Embryonic facial prominence (tissue), 1 donor: ENCODE results near the gene BRIX1.

Experiments
- DNase-seq: peaks from one replicate; pipeline ENCODE4 v3.0.0-alpha.2; 2016; ENCODE audit errors: extremely low spot score

The BRIX1 gene

DNA sequence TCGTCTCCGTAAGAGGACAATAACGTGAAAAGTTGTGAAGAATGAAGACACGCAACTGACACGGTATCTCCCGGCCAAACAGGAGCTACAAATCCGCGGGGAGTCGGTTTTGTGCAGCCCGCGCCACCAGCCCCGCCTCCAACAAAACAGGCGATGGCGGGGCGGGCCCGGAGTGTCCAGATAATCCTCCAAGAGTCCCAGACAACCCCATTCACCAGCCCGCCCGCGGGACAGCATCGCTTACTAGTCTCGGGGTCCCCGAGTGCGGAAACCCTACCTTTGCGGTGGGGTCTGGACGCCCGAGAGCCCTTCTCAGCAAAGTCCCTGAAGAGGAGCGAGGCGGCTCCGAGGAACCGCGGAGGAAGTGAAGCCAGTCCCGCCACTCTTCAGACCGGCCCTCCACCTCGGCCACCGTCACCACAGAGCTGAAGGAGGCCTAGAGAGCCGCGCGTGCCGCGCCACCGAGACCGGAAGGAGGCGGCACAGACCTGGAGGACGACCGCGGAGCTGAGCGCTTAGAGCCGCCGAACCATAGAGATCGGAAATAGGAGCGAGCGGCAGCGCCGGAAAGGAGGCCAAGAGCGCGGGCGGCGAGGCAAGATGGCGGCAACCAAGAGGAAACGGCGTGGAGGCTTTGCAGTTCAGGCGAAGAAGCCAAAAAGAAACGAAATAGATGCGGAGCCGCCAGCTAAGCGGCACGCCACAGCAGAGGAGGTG, at the start of gene BRIX1, which contains the start of gene RAD1:
Gene BRIX1, plus strand, starts transcription at position 573 of the 717 bp plus-strand sequence. Its CDS starts 28 bp downstream, at position 601.
Gene RAD1, minus strand, starts transcription at position 366 of the 717 bp plus-strand sequence. CDS start 612 bp downstream, outside the sequence.
- DNase-seq: peak; percentile 97

GRCh38 chr5:34866989-34867471, 48.5 kb upstream of the BRIX1 start:
- DNase-seq: no peak

GRCh38 chr5:34867660-34868059, 47.9 kb upstream of the BRIX1 start:
- no peak for DNase-seq

DNA sequence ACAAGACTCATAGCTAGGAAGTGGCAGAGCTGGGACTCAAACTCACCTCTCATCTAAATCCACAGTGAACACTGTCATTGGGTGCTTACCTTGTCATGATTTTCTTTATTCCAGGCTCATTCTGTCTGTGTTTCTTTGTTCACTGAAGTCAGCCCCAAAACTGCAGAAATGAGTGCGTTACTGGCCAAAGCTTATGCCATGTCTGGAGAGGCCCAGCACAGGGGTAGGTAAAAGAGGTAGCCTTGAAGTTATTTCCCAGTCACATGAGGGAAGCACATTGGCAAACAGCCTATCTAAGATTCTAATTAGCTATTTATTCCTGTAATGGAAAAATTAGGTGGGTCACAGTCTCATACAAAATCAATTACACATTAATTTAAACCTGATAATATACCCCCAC, 46.7 kb upstream of the BRIX1 start:
- no peak for DNase-seq

DNA sequence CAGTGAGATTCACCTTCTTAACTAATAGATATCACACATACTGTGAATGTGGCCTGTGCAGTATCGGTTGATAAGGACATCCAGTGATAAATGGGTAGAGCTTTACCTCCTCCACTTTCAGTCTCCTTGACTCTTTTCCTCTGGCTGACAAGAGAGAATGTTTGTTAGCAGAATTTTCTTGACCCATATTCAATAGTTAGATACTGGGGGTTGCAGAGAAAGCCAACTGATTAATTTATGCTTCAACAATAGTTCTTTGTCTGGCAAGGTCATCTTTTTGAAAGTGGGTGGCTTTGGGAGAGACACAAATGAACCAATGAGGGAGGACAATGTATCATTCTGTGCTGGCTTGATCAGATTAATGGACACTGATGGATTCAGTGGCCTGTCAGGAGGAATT, 46.3 kb upstream of the BRIX1 start:
- DNase-seq: no peak

GRCh38 chr5:34870382-34870781, 45.1 kb upstream of the BRIX1 start:
- no peak for DNase-seq

- DNase-seq: no peak
Observed at GRCh38 chr5:34876275-34876674, 39.2 kb upstream of the BRIX1 start.

DNA sequence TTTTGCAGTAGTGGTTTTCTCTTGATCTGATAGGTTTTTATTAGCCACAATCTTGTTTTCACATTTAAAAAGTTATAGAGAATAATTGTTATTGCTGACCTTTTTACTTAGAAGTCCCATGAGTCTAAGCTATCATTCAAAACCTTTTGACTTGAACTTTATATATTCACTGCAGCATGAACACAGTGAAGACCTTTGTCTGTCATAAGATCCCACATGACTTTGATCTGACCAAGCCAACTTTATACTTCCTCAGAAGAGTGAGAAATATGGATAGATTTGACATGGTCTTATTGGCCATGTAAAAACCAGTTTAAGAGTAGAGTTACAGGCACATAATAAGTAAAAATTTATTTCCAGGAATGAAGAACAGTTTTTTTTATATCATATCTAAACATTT, 34.3 kb upstream of the BRIX1 start:
- no peak for DNase-seq

DNA sequence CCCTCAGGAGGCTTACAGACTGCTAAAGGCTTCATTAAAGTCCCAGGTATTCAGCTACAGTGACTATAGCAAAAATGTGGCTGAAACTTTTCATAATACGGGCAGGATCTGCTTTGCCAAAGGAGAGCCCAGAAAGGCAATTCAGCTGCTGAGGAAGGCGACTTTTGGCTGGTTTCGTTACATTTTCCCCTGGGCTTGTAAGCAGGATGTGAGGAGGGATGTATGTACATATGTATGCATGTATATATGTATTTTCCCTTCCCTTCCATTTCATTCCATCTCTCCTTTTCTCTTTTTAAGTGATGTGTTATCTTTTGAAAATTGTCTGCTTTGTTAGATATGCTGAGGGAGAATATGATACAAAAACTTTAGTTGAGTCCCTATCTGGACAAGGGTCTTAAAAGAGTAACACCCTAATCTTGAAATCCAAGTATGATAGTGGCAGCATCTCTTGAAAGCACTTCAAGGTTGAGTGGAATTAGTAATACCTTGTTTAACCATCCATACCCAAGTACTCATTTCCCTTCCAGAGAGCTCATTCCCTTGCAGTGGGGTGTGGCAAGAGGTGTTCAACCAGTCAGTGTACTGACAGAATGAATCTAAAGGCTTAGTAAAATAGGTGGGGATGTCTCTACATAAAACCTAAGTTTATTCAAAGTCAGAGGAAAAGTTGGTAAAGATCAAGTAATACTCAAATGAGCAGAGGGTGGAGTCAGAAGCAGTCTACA, 29.0 kb upstream of the BRIX1 start:
- DNase-seq: no peak

GRCh38 chr5:34889394-34889793, 26.1 kb upstream of the BRIX1 start:
- no peak for DNase-seq

DNA sequence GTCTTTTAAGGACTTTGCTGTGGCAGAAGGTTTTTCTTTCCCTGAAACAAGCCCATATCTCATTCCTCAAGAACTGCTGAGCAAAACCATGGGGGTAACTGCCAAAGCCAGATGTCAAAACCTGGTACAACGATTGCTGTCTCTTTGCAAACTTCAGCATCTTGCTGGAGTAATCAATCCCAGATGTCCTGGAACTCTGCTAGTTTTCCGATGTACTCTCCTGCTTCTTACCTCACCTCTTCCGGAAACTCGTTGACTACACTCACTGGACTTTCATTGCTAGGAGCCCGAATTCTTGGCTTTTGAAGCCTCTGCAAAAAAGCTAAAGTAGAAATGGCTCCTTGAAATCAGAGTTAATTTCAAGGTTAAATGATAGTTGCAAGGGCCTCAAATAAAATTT, 23.5 kb upstream of the BRIX1 start:
- peak; percentile 76 for DNase-seq

DNA sequence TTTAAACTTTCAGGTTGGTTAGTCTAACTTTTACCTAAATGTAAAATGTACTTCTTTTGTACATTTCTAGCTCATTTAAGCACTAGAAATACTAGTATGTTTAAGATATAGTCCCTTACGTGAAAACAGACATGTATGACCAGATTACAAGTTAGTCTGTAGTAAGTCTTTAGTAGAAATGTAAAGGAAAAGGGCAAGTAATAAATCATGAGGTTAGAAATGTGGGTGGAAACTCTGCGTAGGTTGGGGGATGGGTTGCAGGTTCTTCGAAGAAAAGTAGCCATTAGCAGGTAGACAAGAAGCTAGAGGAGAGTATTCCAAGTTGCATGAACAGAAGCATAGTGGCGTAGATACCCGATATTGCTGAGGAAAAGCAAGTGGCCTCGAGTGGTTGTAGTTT, 23.1 kb upstream of the BRIX1 start:
- no peak for DNase-seq

- DNase-seq: no peak
Observed at GRCh38 chr5:34894716-34895115, 20.8 kb upstream of the BRIX1 start.

- no peak for DNase-seq
Observed at GRCh38 chr5:34895641-34896419, 19.7 kb upstream of the BRIX1 start.

GRCh38 chr5:34897646-34898045, 17.9 kb upstream of the BRIX1 start:
- DNase-seq: no peak

GRCh38 chr5:34898258-34898895, 17.1 kb upstream of the BRIX1 start:
- DNase-seq: peak; percentile 81

DNA sequence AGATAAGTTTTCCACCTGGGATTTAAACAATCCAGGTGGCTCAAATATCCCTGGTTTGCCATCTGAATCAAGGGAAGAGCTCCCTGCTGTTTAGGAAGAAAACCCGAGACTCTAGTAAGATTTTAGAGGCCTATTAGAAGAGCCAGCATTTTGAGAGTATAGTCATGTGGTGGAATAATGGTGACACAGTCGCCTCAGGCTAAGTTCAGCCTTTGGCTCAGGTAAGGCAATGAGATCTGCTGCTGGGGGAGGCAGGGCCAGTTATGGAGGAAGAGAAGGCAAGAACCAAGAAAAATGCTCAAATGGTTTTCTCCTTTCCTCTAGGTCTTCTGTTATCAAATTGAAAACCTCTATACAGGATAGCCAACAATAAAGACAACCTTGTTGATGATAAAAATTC, 16.4 kb upstream of the BRIX1 start:
- DNase-seq: no peak

DNA sequence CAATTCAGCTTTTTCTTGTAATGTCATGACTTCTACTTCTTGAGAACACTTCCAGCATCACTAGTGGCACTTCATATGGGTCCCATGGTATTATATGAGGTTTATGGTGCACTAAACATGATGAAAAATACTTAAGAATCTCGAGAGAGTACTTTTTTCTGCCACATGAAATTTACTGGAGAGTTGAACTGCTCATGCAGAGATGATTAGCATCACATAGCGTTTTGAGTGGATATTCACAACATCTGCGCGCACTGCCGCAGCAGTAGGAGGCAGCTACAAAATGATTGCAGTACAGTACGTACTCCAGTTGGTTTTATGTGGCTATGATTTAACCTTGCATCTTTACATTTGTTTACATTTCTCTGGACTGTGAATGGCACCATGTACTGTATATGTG, 14.9 kb upstream of the BRIX1 start:
- DNase-seq: no peak

GRCh38 chr5:34903260-34903659, 12.3 kb upstream of the BRIX1 start:
- no peak for DNase-seq

- DNase-seq: no peak
Observed at GRCh38 chr5:34905564-34905963, 9.9 kb upstream of the BRIX1 start.

DNA sequence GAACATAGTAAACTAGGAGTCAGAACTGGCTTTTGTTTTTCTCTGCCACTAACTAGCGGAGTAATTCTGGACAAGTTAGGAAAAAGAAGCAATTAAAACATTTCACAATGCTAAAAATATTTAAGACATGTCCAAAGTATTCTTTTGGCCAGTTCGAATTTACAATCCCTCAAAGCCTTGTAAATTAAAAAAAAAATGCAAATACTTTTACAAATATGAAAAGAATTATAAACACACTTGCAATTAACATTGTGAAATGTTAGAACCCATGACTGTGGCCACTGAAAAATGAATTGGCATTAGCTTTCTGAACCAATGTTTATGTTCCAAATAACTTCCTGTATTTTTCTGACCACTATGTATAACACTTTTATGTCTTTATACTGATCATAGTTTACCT, 2.4 kb upstream of the BRIX1 start:
- no peak for DNase-seq

DNA sequence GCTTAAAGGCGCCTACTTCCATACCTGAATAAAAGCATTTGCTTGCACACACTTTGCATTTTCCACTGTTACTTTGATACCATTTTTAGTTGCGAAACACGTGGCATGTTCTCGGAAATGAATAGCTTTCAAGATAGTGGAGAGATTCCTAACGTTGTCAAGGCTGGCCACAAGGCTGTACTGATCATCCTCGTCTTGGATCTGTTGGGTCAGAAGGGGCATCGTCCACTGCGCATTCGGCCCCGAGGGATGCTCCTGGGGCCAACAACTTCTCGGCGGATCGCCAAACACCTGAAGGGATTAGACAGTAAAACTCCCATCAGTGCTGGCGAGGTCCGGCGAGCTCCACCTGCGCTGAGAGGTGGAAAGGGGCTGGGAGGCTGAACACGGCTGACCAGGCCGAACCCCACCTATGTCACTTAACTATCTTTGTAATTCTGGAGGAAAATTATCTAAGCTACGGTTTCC, 806 bp upstream of the BRIX1 start:
- DNase-seq: no peak
